Fibroblast of pulmonary artery (primary cell): ENCODE measurements around the gene LTBP1.

Experiments
- DNase-seq: peaks from one replicate; pipeline ENCODE4 v3.0.0-alpha.2; 2010; ENCODE audit warnings: low read depth
- H3K4me3 ChIP-seq: replicated peaks from 2 replicates; pipeline ENCODE4 v1.5.1; 2011; ENCODE audit warnings: low read depth, mild to moderate bottlenecking, control low read depth, low read length, moderate library complexity
- CTCF ChIP-seq: IDR thresholded peaks from 2 replicates; pipeline ENCODE4 v1.5.1; 2011; ENCODE audit warnings: mild to moderate bottlenecking, control low read depth, low read length, inconsistent platforms; ENCODE audit errors: missing control alignments

LTBP1 gene

GRCh38 chr2:33136056-33136455, 189.3 kb downstream of the LTBP1 start:
- H3K4me3 ChIP-seq = peak overlapping the region; percentile 84
- TF ChIP-seq CTCF = no peak
- DNase-seq = peak; percentile 55

- peak; percentile 41 for DNase-seq
- H3K4me3 ChIP-seq = peak overlapping the region; percentile 84
- TF ChIP-seq CTCF = no peak
These were observed 189.8 kb downstream of the LTBP1 start for GRCh38 chr2:33136566-33136965.

DNA sequence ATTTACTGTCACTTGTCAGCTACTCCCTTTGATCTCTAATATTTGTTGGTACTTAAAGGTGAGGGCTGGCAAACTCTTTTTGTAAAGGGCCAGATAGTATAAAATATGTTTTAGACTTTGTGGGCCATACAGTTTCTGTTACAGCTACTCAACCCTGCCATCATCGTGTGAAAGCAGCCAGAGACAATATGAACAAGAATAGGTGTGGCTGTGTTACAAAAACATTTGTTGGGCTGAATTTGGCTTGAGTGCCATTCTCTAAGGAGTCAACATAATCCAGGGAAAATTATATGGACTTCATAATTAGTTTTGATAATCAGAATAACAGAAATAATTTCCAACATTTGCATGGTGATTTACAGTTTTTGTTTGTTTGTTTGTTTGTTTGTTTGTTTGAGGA, 190.6 kb downstream of the LTBP1 start:
- no peak for DNase-seq
- no peak for TF ChIP-seq CTCF
- H3K4me3 ChIP-seq = peak overlapping the region; percentile 84

DNA sequence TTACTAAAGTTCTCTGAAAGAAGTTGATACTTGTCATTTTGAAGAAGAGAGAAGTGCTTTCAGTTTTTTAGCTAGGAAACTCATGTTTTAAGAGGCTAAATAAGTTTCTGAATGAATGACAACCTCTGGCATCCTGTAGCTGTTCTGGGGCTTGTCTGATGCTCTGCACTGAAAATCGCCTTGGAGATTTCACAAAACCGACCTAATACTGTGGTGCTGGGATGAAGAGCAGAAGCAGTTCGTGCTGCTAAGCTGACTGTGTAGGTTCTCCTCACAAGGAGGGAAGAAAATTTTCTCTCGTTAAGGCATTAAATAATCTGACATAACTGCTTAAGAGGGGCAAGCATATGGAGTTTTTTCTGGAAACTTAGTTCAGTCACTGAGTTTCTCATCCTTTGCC, 193.2 kb downstream of the LTBP1 start:
- DNase-seq = no peak
- H3K4me3 ChIP-seq = no peak overlapping the region
- TF ChIP-seq CTCF = no peak

GRCh38 chr2:33141476-33141875, 194.7 kb downstream of the LTBP1 start:
- H3K4me3 ChIP-seq = no peak overlapping the region
- no peak for DNase-seq
- TF ChIP-seq CTCF = no peak

DNA sequence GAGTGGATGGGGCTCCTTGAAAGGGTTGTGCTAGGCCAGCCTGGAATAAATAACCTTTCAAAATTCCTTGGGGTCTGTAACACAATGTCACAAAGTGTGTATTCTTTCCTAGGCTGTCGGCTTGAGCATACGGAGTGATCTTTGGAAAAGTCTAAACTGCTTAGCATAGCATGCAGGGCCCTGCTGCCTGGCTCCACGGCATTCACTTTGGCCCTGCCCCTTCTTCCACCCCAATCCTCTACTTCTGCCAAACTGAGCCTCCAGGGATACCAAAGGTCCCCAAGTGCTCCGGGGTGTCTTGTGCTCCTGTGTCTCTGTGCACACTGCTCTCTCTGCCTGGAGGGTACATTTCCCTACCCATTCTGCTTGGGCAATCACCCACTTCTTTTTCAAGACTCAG, 196.1 kb downstream of the LTBP1 start:
- DNase-seq = no peak
- TF ChIP-seq CTCF = no peak
- no peak overlapping the region for H3K4me3 ChIP-seq

GRCh38 chr2:33144243-33144642, 197.5 kb downstream of the LTBP1 start:
- H3K4me3 ChIP-seq = no peak overlapping the region
- DNase-seq = peak; percentile 44
- no peak for TF ChIP-seq CTCF
